WERI-Rb-1 (cell line): Measurements from ENCODE around the gene NRXN2.

Experiments
- DNase-seq: peaks from one replicate; pipeline ENCODE4 v3.0.0-alpha.2; 2020
- H3K27ac ChIP-seq: fragments of 250-450 bp; sonication (Bioruptor Pico); 2 replicates; pipeline ENCODE4 v1.5.1; 2020; ENCODE audit warnings: mild to moderate bottlenecking, moderate library complexity
- H3K27me3 ChIP-seq: fragments of 250-450 bp; sonication (Bioruptor Pico); 2 replicates; pipeline ENCODE4 v1.5.1; 2021; ENCODE audit warnings: mild to moderate bottlenecking, low read depth, moderate library complexity; ENCODE audit not compliant: insufficient read depth, severe bottlenecking
- H3K36me3 ChIP-seq: fragments of 250-450 bp; sonication (Bioruptor Pico); 2 replicates; pipeline ENCODE4 v1.5.1; 2020; ENCODE audit warnings: mild to moderate bottlenecking, moderate library complexity
- H3K4me3 ChIP-seq: 2 replicates; pipeline ENCODE4 v1.5.1; 2011; ENCODE audit warnings: low read depth, mild to moderate bottlenecking, control low read depth, low read length
- H3K9me3 ChIP-seq: fragments of 250-450 bp; sonication (Bioruptor Pico); 2 replicates; pipeline ENCODE4 v1.5.1; 2021; ENCODE audit warnings: mild to moderate bottlenecking, moderate library complexity; ENCODE audit not compliant: severe bottlenecking
- CTCF ChIP-seq: IDR thresholded peaks from 2 replicates; pipeline ENCODE4 v1.5.1; 2011; ENCODE audit warnings: low read depth, mild to moderate bottlenecking, control low read depth, inconsistent platforms, low read length

Gene NRXN2

GRCh38 chr11:64687204-64687603, 35.8 kb downstream of the NRXN2 start:
- Histone ChIP-seq H3K36me3 (no peaks in the 10 kb centered on the region), H3K9me3 (no peaks in the 10 kb centered on the region), H3K27ac (no peak overlapping the region), H3K4me3 (no peak overlapping the region), H3K27me3 (no peaks in the 10 kb centered on the region)
- no peak for TF ChIP-seq CTCF
- DNase-seq = no peak

GRCh38 chr11:64686466-64687170, 36.4 kb downstream of the NRXN2 start:
- TF ChIP-seq CTCF = no peak
- no peak for DNase-seq
- H3K27me3 ChIP-seq = no peaks in the 10 kb centered on the region
- no peaks in the 10 kb centered on the region for H3K36me3 ChIP-seq
- H3K9me3 ChIP-seq = no peaks in the 10 kb centered on the region
- H3K27ac ChIP-seq = no peak overlapping the region
- no peak overlapping the region for H3K4me3 ChIP-seq

- Histone ChIP-seq H3K4me3 (no peak overlapping the region), H3K27ac (no peak overlapping the region), H3K27me3 (no peaks in the 10 kb centered on the region), H3K36me3 (no peaks in the 10 kb centered on the region), H3K9me3 (no peaks in the 10 kb centered on the region)
- TF ChIP-seq CTCF = no peak
- DNase-seq = no peak
Measured at GRCh38 chr11:64685536-64685935, 37.5 kb downstream of the NRXN2 start.

- Histone ChIP-seq H3K27me3 (no peaks in the 10 kb centered on the region), H3K4me3 (no peak overlapping the region), H3K27ac (no peak overlapping the region), H3K9me3 (no peaks in the 10 kb centered on the region), H3K36me3 (no peaks in the 10 kb centered on the region)
- DNase-seq = no peak
- no peak for TF ChIP-seq CTCF
Measured at GRCh38 chr11:64684357-64684756, 38.6 kb downstream of the NRXN2 start.

- no peak overlapping the region for H3K4me3 ChIP-seq
- no peaks in the 10 kb centered on the region for H3K9me3 ChIP-seq
- H3K36me3 ChIP-seq = no peaks in the 10 kb centered on the region
- no peak for TF ChIP-seq CTCF
- DNase-seq = no peak
- no peaks in the 10 kb centered on the region for H3K27me3 ChIP-seq
- H3K27ac ChIP-seq = no peak overlapping the region
Measured at GRCh38 chr11:64681171-64681570, 41.8 kb downstream of the NRXN2 start.

GRCh38 chr11:64679846-64680245, 43.2 kb downstream of the NRXN2 start:
- no peaks in the 10 kb centered on the region for H3K27me3 ChIP-seq
- no peak for TF ChIP-seq CTCF
- no peak overlapping the region for H3K27ac ChIP-seq
- no peak for DNase-seq
- H3K36me3 ChIP-seq = no peaks in the 10 kb centered on the region
- no peaks in the 10 kb centered on the region for H3K9me3 ChIP-seq
- no peak overlapping the region for H3K4me3 ChIP-seq
